ENCODE measurements around the gene GRIA4. TPM values are rescaled to one million over a fixed set of nuclear protein-coding genes. Genes with fewer than 3 reads are reported as not detected.

Gene GRIA4
- total RNA-seq, 1 donor from 2014 or later = 14.1 TPM

DNA sequence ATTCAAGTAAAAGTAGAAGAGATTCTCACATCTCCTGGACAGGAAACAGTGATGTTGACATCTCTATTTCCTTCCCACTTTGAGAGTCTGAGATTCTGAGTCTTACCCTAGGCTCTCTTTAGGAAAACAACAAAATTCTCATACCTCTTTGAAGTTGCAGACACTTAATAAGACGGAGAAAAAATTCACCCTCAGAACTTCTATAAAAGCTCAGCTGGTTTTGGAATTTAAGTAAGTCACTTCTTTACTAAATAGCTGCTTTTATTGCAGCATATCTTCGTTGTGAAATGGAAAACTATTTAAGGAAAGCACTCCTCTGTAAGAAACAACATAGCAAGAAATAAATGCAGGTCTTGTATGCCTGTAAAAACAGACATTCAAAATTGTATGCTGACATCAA, 333.0 kb downstream of the GRIA4 start:
- Histone ChIP-seq H3K27ac (ENCODE audit: low read depth, low read length) (no peak overlapping the region), H3K27me3 (ENCODE audit: control insufficient read depth in 3 of 3, insufficient read depth in 3 of 3, low read length in 3 of 3) (no peaks in the 10 kb centered on the region), H3K4me1 (ENCODE audit: control insufficient read depth in 3 of 3, insufficient read depth in 3 of 3, low read length in 3 of 3) (no peaks in the 10 kb centered on the region), H3K36me3 (ENCODE audit: control insufficient read depth in 3 of 3, insufficient read depth in 3 of 3, low read length in 3 of 3) (no peaks in the 10 kb centered on the region), H3K9ac (ENCODE audit: low read depth in 1 of 3, low read length in 3 of 3) (no peak overlapping the region), H3K4me3 (ENCODE audit: low read length in 3 of 3) (no peak overlapping the region), H3K9me3 (ENCODE audit: control insufficient read depth in 3 of 3, low read length in 3 of 3) (no peaks in the 10 kb centered on the region)

DNA sequence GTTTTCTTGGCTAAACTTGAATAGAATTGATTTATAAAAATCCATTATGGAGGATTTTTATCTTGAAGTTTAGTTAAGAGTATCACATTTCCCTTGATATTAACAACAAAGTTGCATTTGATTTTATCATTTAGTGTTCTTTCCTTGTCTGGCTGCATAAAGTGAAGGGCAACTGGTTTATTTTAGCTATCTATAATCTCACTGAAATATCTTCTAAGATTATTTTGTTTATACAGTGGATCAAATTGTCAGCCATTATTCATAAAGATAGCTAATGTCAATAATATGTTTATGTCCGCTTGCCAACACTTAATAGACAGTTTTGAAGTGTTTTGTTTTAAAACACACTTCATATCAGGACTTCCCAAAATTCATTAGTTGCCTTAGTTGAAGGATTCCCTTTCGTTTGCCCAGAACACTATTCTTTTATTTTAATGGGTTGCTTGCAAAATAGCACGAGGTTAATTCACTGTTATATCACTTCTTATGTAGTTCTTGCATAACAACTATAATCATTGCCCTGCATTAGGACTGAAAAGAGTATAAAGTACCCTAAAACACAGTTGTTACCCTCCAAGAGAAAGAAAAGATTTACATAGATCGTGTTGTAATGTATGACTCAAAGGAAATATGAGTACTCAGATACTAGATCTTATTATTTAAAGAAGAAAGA, 339.2 kb downstream of the GRIA4 start:
- no peaks in the 10 kb centered on the region for H3K9me3 ChIP-seq (ENCODE audit: control insufficient read depth in 3 of 3, low read length in 3 of 3)
- H3K27me3 ChIP-seq (ENCODE audit: control insufficient read depth in 3 of 3, insufficient read depth in 3 of 3, low read length in 3 of 3) = no peaks in the 10 kb centered on the region
- no peak overlapping the region for H3K27ac ChIP-seq (ENCODE audit: low read depth, low read length)
- no peak overlapping the region for H3K4me3 ChIP-seq (ENCODE audit: low read length in 3 of 3)
- H3K4me1 ChIP-seq (ENCODE audit: control insufficient read depth in 3 of 3, insufficient read depth in 3 of 3, low read length in 3 of 3) = no peaks in the 10 kb centered on the region
- no peak overlapping the region for H3K9ac ChIP-seq (ENCODE audit: low read depth in 1 of 3, low read length in 3 of 3)
- no peaks in the 10 kb centered on the region for H3K36me3 ChIP-seq (ENCODE audit: control insufficient read depth in 3 of 3, insufficient read depth in 3 of 3, low read length in 3 of 3)

DNA sequence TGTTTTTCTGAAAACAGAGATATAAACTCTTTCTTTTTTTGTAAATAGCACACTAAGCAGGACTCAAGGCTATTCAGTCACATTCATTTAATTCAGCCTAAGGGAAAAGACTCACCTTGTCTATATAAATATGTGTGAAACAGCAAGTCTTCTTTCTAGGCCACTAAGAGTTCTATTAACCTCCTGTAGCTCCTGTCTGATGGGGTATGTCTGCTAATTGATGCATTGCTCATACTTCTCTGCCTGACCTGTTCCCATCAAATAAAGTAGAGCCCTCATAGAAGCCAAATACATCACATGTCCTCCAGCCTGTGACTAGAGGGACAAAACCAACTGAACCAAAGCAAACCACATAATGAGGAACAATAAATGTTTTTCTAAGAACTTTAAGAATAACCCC, 344.0 kb downstream of the GRIA4 start:
- Histone ChIP-seq H3K36me3 (ENCODE audit: control insufficient read depth in 3 of 3, insufficient read depth in 3 of 3, low read length in 3 of 3) (no peaks in the 10 kb centered on the region), H3K9me3 (ENCODE audit: control insufficient read depth in 3 of 3, low read length in 3 of 3) (no peaks in the 10 kb centered on the region), H3K9ac (ENCODE audit: low read depth in 1 of 3, low read length in 3 of 3) (no peak overlapping the region), H3K4me3 (ENCODE audit: low read length in 3 of 3) (no peak overlapping the region), H3K4me1 (ENCODE audit: control insufficient read depth in 3 of 3, insufficient read depth in 3 of 3, low read length in 3 of 3) (no peaks in the 10 kb centered on the region), H3K27me3 (ENCODE audit: control insufficient read depth in 3 of 3, insufficient read depth in 3 of 3, low read length in 3 of 3) (no peaks in the 10 kb centered on the region), H3K27ac (ENCODE audit: low read depth, low read length) (no peak overlapping the region)

DNA sequence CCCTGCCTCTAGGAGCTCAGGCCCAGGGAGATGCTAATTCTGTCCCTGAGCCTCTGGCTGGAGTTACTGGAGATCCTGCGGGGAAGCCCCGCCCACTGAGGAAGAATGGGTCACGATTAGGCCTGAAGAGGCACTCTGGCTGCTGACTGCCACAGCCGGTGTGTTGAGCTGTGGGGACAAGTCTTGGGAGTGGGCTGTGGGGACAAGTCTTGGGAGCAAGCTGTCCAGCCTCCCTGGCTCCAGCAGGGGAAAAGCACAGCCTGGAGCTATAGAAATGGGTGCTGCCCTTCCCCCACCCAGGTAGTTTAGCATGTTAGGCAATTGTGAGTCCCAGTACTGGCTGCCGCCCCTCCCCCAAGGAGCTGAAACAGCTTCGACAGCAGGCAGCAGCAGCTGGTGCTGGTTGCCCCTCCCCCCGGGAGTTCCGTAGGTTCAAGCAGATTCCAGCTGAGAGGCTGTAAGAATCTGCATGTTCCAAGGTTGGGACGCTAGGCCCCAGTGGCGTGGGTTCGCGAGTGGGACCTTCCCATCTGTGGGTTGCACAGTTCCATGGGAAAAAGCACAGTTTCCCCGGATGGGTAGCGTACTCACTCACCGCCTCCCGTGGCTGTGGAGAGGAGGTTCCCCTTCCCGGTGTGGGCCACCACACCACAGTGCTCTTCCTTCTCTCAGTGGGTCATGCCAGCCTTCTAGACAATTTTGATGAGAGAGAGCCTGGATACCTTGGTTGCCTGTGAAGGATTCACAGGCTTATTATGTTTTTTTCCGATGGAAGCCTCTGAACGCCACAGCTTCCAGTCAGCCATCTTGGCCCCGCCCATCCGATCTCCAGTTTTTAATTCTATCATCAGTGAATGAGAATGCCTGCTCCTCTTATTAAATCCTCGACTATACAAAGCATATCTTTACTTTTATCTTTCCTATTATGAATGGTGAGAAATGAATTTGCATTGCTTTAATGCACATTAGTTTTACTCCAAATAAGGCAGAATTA, 350.7 kb downstream of the GRIA4 start:
- Histone ChIP-seq H3K36me3 (ENCODE audit: control insufficient read depth in 3 of 3, insufficient read depth in 3 of 3, low read length in 3 of 3) (no peaks in the 10 kb centered on the region), H3K27me3 (ENCODE audit: control insufficient read depth in 3 of 3, insufficient read depth in 3 of 3, low read length in 3 of 3) (no peaks in the 10 kb centered on the region), H3K9me3 (ENCODE audit: control insufficient read depth in 3 of 3, low read length in 3 of 3) (no peaks in the 10 kb centered on the region), H3K27ac (ENCODE audit: low read depth, low read length) (no peak overlapping the region), H3K4me3 (ENCODE audit: low read length in 3 of 3) (no peak overlapping the region), H3K9ac (ENCODE audit: low read depth in 1 of 3, low read length in 3 of 3) (no peak overlapping the region), H3K4me1 (ENCODE audit: control insufficient read depth in 3 of 3, insufficient read depth in 3 of 3, low read length in 3 of 3) (no peaks in the 10 kb centered on the region)

DNA sequence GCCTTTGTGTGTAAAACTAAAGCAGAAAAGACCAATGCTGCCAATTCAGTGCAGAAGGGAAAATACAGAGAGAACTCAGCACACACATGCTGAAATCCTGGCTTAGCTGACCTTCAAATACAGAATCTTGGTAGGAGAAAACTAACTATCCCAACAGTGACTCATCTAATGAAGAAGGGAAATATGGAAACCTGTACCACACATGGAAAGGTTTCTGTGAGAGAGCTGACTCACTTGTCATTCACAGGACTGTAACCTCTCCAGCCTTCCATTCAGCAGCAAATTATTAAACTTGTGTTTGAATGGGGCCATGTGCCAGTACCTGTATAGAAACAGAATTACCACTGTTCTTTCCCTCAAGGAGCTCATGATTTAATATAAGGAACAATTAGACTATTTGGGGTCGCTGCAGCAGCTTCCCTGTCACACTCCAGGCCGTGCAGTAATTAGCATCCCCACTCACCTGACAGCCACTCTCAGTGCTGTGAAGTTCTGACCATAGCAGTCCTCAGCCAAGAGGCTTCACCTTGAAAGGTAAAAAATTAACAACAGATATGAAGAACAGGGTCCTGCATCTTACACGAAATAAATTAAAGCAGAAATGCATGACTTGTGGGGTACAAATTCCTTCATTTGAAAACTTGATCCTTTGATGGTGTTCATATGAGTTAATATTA, 358.3 kb downstream of the GRIA4 start:
- Histone ChIP-seq H3K4me1 (ENCODE audit: control insufficient read depth in 3 of 3, insufficient read depth in 3 of 3, low read length in 3 of 3) (no peaks in the 10 kb centered on the region), H3K36me3 (ENCODE audit: control insufficient read depth in 3 of 3, insufficient read depth in 3 of 3, low read length in 3 of 3) (no peaks in the 10 kb centered on the region), H3K4me3 (ENCODE audit: low read length in 3 of 3) (no peak overlapping the region), H3K9me3 (ENCODE audit: control insufficient read depth in 3 of 3, low read length in 3 of 3) (no peaks in the 10 kb centered on the region), H3K27ac (ENCODE audit: low read depth, low read length) (no peak overlapping the region), H3K9ac (ENCODE audit: low read depth in 1 of 3, low read length in 3 of 3) (no peak overlapping the region), H3K27me3 (ENCODE audit: control insufficient read depth in 3 of 3, insufficient read depth in 3 of 3, low read length in 3 of 3) (no peaks in the 10 kb centered on the region)

DNA sequence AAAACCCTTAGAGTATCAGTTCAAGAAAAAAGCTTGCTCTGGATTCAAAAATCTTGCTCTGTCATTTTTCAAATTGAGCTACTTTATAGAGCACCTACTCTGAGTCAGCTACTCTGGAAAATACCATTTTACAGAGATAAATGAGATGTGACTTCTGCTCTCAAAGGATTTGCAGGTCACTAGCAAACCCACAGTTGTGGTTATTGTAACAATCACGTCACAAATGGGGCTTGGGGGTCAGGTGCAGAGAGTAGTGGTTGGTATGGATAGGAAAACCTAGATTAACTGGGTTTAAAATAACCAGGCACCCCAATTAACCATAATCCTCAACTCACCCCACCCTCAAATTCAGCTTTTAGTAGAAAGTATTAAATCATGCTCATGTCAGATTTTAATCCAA, 359.9 kb downstream of the GRIA4 start:
- no peaks in the 10 kb centered on the region for H3K4me1 ChIP-seq (ENCODE audit: control insufficient read depth in 3 of 3, insufficient read depth in 3 of 3, low read length in 3 of 3)
- H3K36me3 ChIP-seq (ENCODE audit: control insufficient read depth in 3 of 3, insufficient read depth in 3 of 3, low read length in 3 of 3) = no peaks in the 10 kb centered on the region
- no peak overlapping the region for H3K4me3 ChIP-seq (ENCODE audit: low read length in 3 of 3)
- H3K27ac ChIP-seq (ENCODE audit: low read depth, low read length) = no peak overlapping the region
- no peaks in the 10 kb centered on the region for H3K27me3 ChIP-seq (ENCODE audit: control insufficient read depth in 3 of 3, insufficient read depth in 3 of 3, low read length in 3 of 3)
- no peak overlapping the region for H3K9ac ChIP-seq (ENCODE audit: low read depth in 1 of 3, low read length in 3 of 3)
- no peaks in the 10 kb centered on the region for H3K9me3 ChIP-seq (ENCODE audit: control insufficient read depth in 3 of 3, low read length in 3 of 3)

DNA sequence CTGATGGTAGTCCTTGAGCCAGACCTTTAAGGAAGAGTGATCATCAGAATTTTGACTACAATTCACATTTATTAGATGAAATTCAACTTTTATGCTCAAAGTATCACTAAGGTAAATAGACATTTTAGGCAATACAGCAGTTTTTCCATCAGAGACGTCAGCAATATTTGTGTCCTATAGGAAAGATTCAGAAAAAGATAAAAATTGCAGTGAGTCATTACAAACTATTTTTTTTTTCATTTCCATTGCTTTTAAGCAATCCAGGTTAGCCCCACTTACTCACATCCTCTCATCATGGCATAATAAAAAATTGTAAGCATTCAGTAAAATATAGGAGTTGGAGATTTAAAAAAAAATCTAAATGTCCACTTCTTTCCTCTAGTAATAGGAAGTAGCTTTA, 365.3 kb downstream of the GRIA4 start:
- no peak overlapping the region for H3K4me3 ChIP-seq (ENCODE audit: low read length in 3 of 3)
- H3K9ac ChIP-seq (ENCODE audit: low read depth in 1 of 3, low read length in 3 of 3) = no peak overlapping the region
- H3K9me3 ChIP-seq (ENCODE audit: control insufficient read depth in 3 of 3, low read length in 3 of 3) = no peaks in the 10 kb centered on the region
- H3K27ac ChIP-seq (ENCODE audit: low read depth, low read length) = no peak overlapping the region
- H3K4me1 ChIP-seq (ENCODE audit: control insufficient read depth in 3 of 3, insufficient read depth in 3 of 3, low read length in 3 of 3) = no peaks in the 10 kb centered on the region
- no peaks in the 10 kb centered on the region for H3K36me3 ChIP-seq (ENCODE audit: control insufficient read depth in 3 of 3, insufficient read depth in 3 of 3, low read length in 3 of 3)
- no peaks in the 10 kb centered on the region for H3K27me3 ChIP-seq (ENCODE audit: control insufficient read depth in 3 of 3, insufficient read depth in 3 of 3, low read length in 3 of 3)

DNA sequence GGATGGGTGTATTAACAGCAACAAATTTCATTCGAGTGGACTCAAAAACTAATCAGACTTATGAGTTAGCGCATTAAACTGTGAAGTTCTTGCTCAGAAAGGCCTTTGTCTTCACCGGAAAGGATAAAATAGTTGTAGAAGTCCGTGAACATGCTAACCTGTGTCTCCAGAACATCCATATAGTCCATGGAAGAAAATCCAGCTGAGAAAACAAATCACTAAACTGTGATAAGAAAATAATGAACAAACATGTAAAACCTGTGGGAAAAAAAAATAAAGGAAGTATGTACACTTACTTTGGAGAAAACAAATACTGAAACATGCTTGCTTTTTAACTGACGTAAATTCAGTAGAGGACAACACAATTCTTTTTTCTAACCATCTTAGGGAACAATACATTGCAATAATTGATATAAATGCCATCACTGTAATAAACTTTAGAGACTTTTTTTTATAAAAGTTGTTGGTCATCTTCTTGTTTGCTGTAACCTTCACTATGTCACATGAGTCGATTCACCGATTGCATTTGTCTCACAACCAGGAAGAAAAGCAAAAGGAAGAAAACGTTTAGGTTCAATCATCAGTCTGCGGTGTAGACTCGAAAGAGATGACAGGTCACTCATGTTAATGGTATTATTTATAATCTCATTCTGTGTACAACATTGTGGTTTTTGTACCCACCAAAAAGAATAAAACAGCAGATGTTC, 370.3 kb downstream of the GRIA4 start:
- Histone ChIP-seq H3K9ac (ENCODE audit: low read depth in 1 of 3, low read length in 3 of 3) (no peak overlapping the region), H3K27me3 (ENCODE audit: control insufficient read depth in 3 of 3, insufficient read depth in 3 of 3, low read length in 3 of 3) (no peaks in the 10 kb centered on the region), H3K4me3 (ENCODE audit: low read length in 3 of 3) (no peak overlapping the region)

DNA sequence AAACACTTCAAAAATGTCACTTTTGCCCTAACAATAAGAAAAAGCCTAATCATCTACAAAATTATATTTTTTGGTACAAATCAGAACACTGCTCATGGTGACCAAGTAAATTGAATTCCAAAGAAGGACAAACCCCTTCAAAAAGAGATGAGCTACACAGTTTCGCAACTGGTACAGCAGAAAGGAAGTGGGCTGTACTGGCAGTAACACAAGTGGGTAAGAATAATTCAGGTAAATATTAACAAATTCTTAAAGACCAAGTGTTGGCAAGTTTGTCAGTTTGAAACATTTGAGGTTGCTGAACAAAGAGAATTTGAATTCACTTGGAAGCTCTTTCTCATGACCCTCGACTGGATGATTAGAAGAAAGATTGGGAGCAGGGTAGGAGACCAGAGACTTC, 376.7 kb downstream of the GRIA4 start:
- no peaks in the 10 kb centered on the region for H3K36me3 ChIP-seq (ENCODE audit: control insufficient read depth in 3 of 3, insufficient read depth in 3 of 3, low read length in 3 of 3)
- H3K9me3 ChIP-seq (ENCODE audit: control insufficient read depth in 3 of 3, low read length in 3 of 3) = no peaks in the 10 kb centered on the region
- H3K27ac ChIP-seq (ENCODE audit: low read depth, low read length) = no peak overlapping the region
- no peak overlapping the region for H3K4me3 ChIP-seq (ENCODE audit: low read length in 3 of 3)
- H3K9ac ChIP-seq (ENCODE audit: low read depth in 1 of 3, low read length in 3 of 3) = no peak overlapping the region
- H3K4me1 ChIP-seq (ENCODE audit: control insufficient read depth in 3 of 3, insufficient read depth in 3 of 3, low read length in 3 of 3) = no peaks in the 10 kb centered on the region
- no peaks in the 10 kb centered on the region for H3K27me3 ChIP-seq (ENCODE audit: control insufficient read depth in 3 of 3, insufficient read depth in 3 of 3, low read length in 3 of 3)

More for the DNA sequence above, 370.3 kb downstream of the GRIA4 start:
- no peak overlapping the region for H3K27ac ChIP-seq (ENCODE audit: low read depth, low read length)
- no peaks in the 10 kb centered on the region for H3K36me3 ChIP-seq (ENCODE audit: control insufficient read depth in 3 of 3, insufficient read depth in 3 of 3, low read length in 3 of 3)
- no peaks in the 10 kb centered on the region for H3K4me1 ChIP-seq (ENCODE audit: control insufficient read depth in 3 of 3, insufficient read depth in 3 of 3, low read length in 3 of 3)
- H3K9me3 ChIP-seq (ENCODE audit: control insufficient read depth in 3 of 3, low read length in 3 of 3) = no peaks in the 10 kb centered on the region
